CD4-positive, alpha-beta T cell treated with Interleukin-15 for 1 hour (primary cell): ENCODE data around the gene KRT73.

ENCODE experiments used
- DNase-seq: peaks from one replicate; pipeline ENCODE4 v3.0.0-alpha.2; 2020

Gene KRT73

GRCh38 chr12:52561880-52562449 lies 56.4 kb downstream of the KRT73 start:
- DNase-seq = no peak

- no peak for DNase-seq
Measured at GRCh38 chr12:52559979-52560378, 58.4 kb downstream of the KRT73 start.

GRCh38 chr12:52558781-52559445 lies 59.4 kb downstream of the KRT73 start:
- no peak for DNase-seq
